HepG2 (cell line): ENCODE measurements around the gene ADGRV1. TPM values are rescaled to one million over a fixed set of nuclear protein-coding genes. Genes with fewer than 3 reads are reported as not detected.

ENCODE experiments used
- ASH2L ChIP-seq: fragments of 300-600, 200-600 bp; sonication (generic); IDR thresholded peaks from 2 replicates; pipeline ENCODE4 v1.7.0; 2017; ENCODE audit warnings: low read depth, mild to moderate bottlenecking, moderate library complexity, mixed read lengths, low read length; ENCODE audit not compliant: insufficient read length
- ETV5 ChIP-seq: IDR thresholded peaks from 2 replicates; pipeline ENCODE4 v1.6.1; 2018; ENCODE audit warnings: missing biosample characterization, missing genetic modification reagents, inconsistent platforms, borderline replicate concordance
- FOXA1 ChIP-seq, 2 experiments: fragments of 450-650 bp in 1 of 2; sonication (generic) in 1 of 2; formaldehyde crosslinking in 1 of 2; IDR thresholded peaks; 2 replicates each; pipeline versions ENCODE4 v1.4.0 to v1.6.1; 2016 to 2020; ENCODE audit warnings: missing genetic modification reagents in 1 of 2
- GATAD2A ChIP-seq: IDR thresholded peaks from 2 replicates; pipeline ENCODE4 v1.6.1; 2016
- GFI1 ChIP-seq: sonication (generic); formaldehyde crosslinking; IDR thresholded peaks from 2 replicates; pipeline ENCODE4 v1.5.0; 2020; ENCODE audit warnings: missing genetic modification reagents, mild to moderate bottlenecking, borderline replicate concordance
- HDAC2 ChIP-seq: sonication (generic); formaldehyde crosslinking; IDR thresholded peaks from 2 replicates; pipeline ENCODE4 v1.4.0; 2020; ENCODE audit warnings: missing genetic modification reagents
- KLF16 ChIP-seq, 2 experiments: sonication (generic) in 1 of 2; formaldehyde crosslinking in 1 of 2; IDR thresholded peaks; 2 replicates each; pipeline versions ENCODE4 v1.6.1 to v1.8.0; 2016 to 2023; ENCODE audit warnings: missing genetic modification reagents in 2 of 2, missing compliant biosample characterization in 1 of 2
- MLX ChIP-seq: IDR thresholded peaks from 2 replicates; pipeline ENCODE4 v1.6.1; 2016
- PAXIP1 ChIP-seq: sonication (generic); formaldehyde crosslinking; conservative IDR thresholded peaks from 2 replicates; pipeline ENCODE4 v1.4.0; 2020; ENCODE audit warnings: mild to moderate bottlenecking, missing genetic modification reagents, moderate library complexity
- PHF21A ChIP-seq: sonication (generic); formaldehyde crosslinking; IDR thresholded peaks from 2 replicates; pipeline ENCODE4 v1.5.0; 2020; ENCODE audit warnings: mild to moderate bottlenecking, missing genetic modification reagents
- POGZ ChIP-seq: sonication (generic); formaldehyde crosslinking; IDR thresholded peaks from 2 replicates; pipeline ENCODE4 v1.4.0; 2020; ENCODE audit warnings: mild to moderate bottlenecking, missing genetic modification reagents
- SALL1 ChIP-seq: sonication (generic); formaldehyde crosslinking; IDR thresholded peaks from 2 replicates; pipeline ENCODE4 v1.8.0; 2022; ENCODE audit warnings: mild to moderate bottlenecking, missing genetic modification reagents
- SMAD3 ChIP-seq: sonication (generic); formaldehyde crosslinking; IDR thresholded peaks from 2 replicates; pipeline ENCODE4 v1.4.0; 2020; ENCODE audit warnings: missing genetic modification reagents
- TBX2 ChIP-seq: sonication (generic); formaldehyde crosslinking; IDR thresholded peaks from 2 replicates; pipeline ENCODE4 v1.5.0; 2020; ENCODE audit warnings: missing genetic modification reagents, mild to moderate bottlenecking, borderline replicate concordance
- THRA ChIP-seq: sonication (generic); formaldehyde crosslinking; IDR thresholded peaks from 2 replicates; pipeline ENCODE4 v1.4.0; 2020; ENCODE audit warnings: missing genetic modification reagents, borderline replicate concordance
- ZMYM3 ChIP-seq: sonication (generic); formaldehyde crosslinking; IDR thresholded peaks from 2 replicates; pipeline ENCODE4 v1.5.1; 2020; ENCODE audit warnings: mild to moderate bottlenecking, missing genetic modification reagents
- ZNF451 ChIP-seq: sonication (generic); formaldehyde crosslinking; IDR thresholded peaks from 2 replicates; pipeline ENCODE4 v1.5.0; 2020; ENCODE audit warnings: mild to moderate bottlenecking, missing genetic modification reagents
- polyA plus RNA-seq, 8 experiments: library from polyadenylated mRNA; depleted of rRNA in 3 of 8; stranded (reverse) in 7 of 8; unstranded in 1 of 8; fragments of >200 nt; fragmentation: Illumina TruSeq in 4 of 8; extraction: Trizol in 4 of 8; gene quantifications; 2 replicates each; pipeline versions ENCODE4 v1.2.1 to v1.2.3, GENCODE V29; 2011 to 2016; ENCODE audit warnings: low read depth in 4 of 8, missing spikeins in 1 of 8, mixed read lengths in 1 of 8; ENCODE audit not compliant: insufficient read depth in 1 of 8
- total RNA-seq, 5 experiments: library from RNA; depleted of rRNA; stranded (reverse); fragments of >200 nt; fragmentation: Illumina TruSeq; extraction: Trizol; gene quantifications; 2 replicates each; pipeline ENCODE4 v1.2.3, GENCODE V29; 2016; ENCODE audit warnings: low read depth in 1 of 5
- TF ChIP-seq, protein P1 (sequence below): IDR thresholded peaks from 2 replicates; pipeline ENCODE4 v1.6.1; 2016; ENCODE audit warnings: low read depth
- TF ChIP-seq, protein P2 (sequence below): sonication (generic); formaldehyde crosslinking; IDR thresholded peaks from 2 replicates; pipeline ENCODE4 v1.4.0; 2020; ENCODE audit warnings: mild to moderate bottlenecking, missing genetic modification reagents

Gene ADGRV1
- total and polyA plus RNA-seq, 2 of the 13 experiments (the other 11 are each of a cell fraction or from before 2014, with no cell fraction given): 1.7 to 3.9 TPM

DNA sequence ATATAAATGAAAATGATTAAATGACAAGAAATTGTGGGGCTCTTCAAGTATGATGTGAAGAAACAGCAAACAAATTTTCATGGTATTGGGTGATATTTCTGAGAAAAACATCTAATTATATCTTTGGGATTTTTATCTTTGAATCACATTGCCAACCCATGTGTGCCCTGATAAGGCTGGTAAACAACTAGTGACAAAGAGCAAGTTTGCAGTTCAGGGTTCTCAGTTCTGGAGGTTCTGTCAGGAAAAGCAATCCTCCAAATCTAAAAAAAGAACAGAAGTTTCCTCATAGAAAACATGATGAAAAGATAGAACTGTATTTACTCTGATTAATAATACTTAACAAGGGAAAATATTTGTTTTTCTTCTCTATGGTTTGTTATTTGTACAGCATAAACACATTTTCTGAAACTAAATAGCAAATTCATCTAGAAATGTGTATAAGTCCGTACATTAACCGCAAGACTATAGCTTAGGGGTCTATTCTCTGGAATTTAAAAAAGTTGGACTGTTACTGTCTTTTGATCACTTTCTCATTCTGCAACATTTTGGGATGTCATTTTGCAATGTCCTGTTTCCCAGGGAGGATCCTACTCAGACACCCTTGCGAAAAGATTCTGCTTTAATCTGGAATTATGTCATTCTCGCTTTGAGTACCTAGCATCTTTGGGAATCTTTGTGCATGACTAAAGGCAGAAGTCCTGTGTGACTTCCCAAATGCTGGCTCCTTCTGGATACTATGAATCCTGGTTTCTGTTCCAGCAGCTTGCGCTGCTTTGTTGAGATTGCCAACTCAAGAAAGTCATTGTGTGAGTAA, 308.5 kb downstream of the ADGRV1 start (continued):
- TF ChIP-seq KLF16 (CRISPR knock-in tag; IDR thresholded peaks at IDR 0.05): peak in 1 of 2 experiments; percentile 21; a peak in 1 of 4 replicates
- TF ChIP-seq PHF21A (CRISPR knock-in tag): peak; percentile 50; the same call in 1 of the 2 replicates
- TF ChIP-seq ETV5: peak; percentile 18; the same call in 1 of the 2 replicates
- peak; percentile 65; the same call in 1 of the 2 replicates for TF ChIP-seq SALL1 (CRISPR knock-in tag)
- TF ChIP-seq, protein P1, sequence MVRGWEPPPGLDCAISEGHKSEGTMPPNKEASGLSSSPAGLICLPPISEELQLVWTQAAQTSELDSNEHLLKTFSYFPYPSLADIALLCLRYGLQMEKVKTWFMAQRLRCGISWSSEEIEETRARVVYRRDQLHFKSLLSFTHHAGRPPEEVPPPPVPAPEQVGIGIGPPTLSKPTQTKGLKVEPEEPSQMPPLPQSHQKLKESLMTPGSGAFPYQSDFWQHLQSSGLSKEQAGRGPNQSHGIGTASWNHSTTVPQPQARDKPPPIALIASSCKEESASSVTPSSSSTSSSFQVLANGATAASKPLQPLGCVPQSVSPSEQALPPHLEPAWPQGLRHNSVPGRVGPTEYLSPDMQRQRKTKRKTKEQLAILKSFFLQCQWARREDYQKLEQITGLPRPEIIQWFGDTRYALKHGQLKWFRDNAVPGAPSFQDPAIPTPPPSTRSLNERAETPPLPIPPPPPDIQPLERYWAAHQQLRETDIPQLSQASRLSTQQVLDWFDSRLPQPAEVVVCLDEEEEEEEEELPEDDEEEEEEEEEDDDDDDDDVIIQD: 0 out of 2 replicates have a peak, but pooled peaks have one; percentile 22
- peak; percentile 86 for TF ChIP-seq PAXIP1
- TF ChIP-seq ZMYM3 (CRISPR knock-in tag): no peak
- TF ChIP-seq ZNF451 (CRISPR knock-in tag): no peak
- TF ChIP-seq SMAD3 (CRISPR knock-in tag): 0 out of 2 replicates have a peak, but pooled peaks have one; percentile 16
- TF ChIP-seq FOXA1 (IDR thresholded peaks at IDR 0.05): peak; percentile 41; the same call in 1 of the 2 replicates
- peak; percentile 69 for TF ChIP-seq FOXA1 (CRISPR knock-in tag; IDR thresholded peaks at IDR 0.05)
- TF ChIP-seq POGZ: peak; percentile 52
- peak; percentile 34; the same call in 1 of the 2 replicates for TF ChIP-seq TBX2 (CRISPR knock-in tag)
- peak; percentile 86 for TF ChIP-seq GATAD2A (CRISPR knock-in tag)
- TF ChIP-seq THRA: peak; percentile 55; the same call in 1 of the 2 replicates
- TF ChIP-seq ASH2L: peak; percentile 24
- peak; percentile 45; the same call in 1 of the 2 replicates for TF ChIP-seq HDAC2 (CRISPR knock-in tag)
- peak; percentile 71; the same call in 1 of the 2 replicates for TF ChIP-seq MLX (CRISPR knock-in tag)
- TF ChIP-seq GFI1: 0 out of 2 replicates have a peak, but pooled peaks have one; percentile 55
- TF ChIP-seq, protein P2, sequence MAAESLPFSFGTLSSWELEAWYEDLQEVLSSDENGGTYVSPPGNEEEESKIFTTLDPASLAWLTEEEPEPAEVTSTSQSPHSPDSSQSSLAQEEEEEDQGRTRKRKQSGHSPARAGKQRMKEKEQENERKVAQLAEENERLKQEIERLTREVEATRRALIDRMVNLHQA (CRISPR knock-in tag): no peak
